Erythroblast (primary cell): ENCODE results near the gene PIP4K2B.

Source experiments
- GATA1 ChIP-seq: IDR thresholded peaks from 2 replicates; pipeline ENCODE4 v1.6.1; 2011; ENCODE audit warnings: low read depth, mild to moderate bottlenecking, control low read depth, low read length, moderate library complexity
- POLR2A ChIP-seq: IDR thresholded peaks from 2 replicates; pipeline ENCODE4 v1.6.1; 2011; ENCODE audit warnings: mild to moderate bottlenecking, low read length

- TF ChIP-seq POLR2A (no peak), GATA1 (no peak)
Measured at GRCh38 chr17:38749223-38750043, 49.9 kb downstream of the PIP4K2B start.
